ENCODE data around the gene FOXP1.

Gene FOXP1

DNA sequence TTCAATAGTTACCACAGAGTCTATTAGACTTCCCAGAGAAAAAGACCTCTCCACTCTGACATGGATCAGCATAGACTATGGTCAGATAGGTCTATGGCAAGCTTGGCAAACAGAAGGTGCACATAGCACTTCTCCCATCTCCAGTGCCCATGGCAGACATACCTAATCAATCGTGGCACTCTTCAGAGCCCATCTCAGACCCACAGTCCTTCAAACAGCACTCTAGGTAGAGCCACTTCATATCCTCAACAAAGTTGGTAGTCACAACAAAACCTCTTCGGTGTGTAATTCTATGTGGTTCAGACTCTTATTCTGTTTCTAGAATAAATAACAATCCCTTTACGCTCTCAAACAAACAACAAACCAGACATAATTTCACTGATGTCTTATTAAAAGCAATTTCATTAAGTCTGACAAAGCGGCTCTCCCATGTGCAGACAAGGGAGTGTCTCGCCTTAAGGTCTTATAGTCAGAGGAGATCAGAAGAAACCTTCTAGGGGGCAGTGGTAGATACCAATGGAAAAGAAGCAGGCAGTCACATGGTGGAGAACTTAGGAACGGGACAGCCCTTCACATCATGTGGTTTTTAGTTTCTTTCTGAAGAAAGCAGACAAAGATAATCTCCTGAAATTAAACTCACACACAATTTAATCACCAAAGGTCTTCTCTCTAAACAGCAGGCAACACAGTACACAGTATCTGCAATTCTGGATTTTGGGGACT lies 483.4 kb downstream of the FOXP1 start:
- H3K9me3 ChIP-seq = no peaks in the 10 kb centered on the region
- no peaks in the 10 kb centered on the region for H3K36me3 ChIP-seq
- TF ChIP-seq, protein P1, sequence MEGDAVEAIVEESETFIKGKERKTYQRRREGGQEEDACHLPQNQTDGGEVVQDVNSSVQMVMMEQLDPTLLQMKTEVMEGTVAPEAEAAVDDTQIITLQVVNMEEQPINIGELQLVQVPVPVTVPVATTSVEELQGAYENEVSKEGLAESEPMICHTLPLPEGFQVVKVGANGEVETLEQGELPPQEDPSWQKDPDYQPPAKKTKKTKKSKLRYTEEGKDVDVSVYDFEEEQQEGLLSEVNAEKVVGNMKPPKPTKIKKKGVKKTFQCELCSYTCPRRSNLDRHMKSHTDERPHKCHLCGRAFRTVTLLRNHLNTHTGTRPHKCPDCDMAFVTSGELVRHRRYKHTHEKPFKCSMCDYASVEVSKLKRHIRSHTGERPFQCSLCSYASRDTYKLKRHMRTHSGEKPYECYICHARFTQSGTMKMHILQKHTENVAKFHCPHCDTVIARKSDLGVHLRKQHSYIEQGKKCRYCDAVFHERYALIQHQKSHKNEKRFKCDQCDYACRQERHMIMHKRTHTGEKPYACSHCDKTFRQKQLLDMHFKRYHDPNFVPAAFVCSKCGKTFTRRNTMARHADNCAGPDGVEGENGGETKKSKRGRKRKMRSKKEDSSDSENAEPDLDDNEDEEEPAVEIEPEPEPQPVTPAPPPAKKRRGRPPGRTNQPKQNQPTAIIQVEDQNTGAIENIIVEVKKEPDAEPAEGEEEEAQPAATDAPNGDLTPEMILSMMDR (IDR thresholded peaks at IDR 0.05; ENCODE audit: low read depth, low read length) = no peak
- DNase-seq = no peak
- H3K4me3 ChIP-seq (ENCODE audit: low read depth, low read length) = no peak overlapping the region
- H3K4me1 ChIP-seq = peaks cover 18% of the 10 kb centered on the region
- no peaks in the 10 kb centered on the region for H3K27me3 ChIP-seq

DNA sequence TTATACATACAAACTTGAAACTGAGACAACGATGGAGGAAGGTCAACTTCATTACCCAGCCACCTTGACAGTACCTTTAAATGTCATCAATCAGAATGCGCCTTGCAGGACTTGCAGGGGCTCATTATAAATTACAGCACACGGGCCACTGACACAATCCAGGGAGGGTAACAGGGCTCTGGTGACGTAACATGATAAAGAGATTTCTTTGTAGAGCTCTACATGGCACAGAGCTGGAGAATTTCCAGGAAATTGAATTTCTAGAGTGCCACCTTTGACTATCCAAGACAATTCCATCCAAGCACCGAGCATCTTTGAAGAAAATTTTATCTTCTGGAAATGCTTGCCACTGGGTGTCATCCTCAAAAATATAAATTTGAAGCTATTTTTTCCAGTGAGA lies 486.0 kb downstream of the FOXP1 start:
- H3K36me3 ChIP-seq = no peaks in the 10 kb centered on the region
- TF ChIP-seq, protein P1 (IDR thresholded peaks at IDR 0.05; ENCODE audit: low read depth, low read length) = no peak
- no peaks in the 10 kb centered on the region for H3K9me3 ChIP-seq
- no peak overlapping the region for H3K4me3 ChIP-seq (ENCODE audit: low read depth, low read length)
- peaks cover 18% of the 10 kb centered on the region for H3K4me1 ChIP-seq
- H3K27me3 ChIP-seq = no peaks in the 10 kb centered on the region
- DNase-seq = peak; percentile 53

GRCh38 chr3:71095511-71096291 lies 487.8 kb downstream of the FOXP1 start:
- no peak for DNase-seq
- Histone ChIP-seq H3K36me3 (no peaks in the 10 kb centered on the region), H3K4me1 (peaks cover 18% of the 10 kb centered on the region), H3K4me3 (ENCODE audit: low read depth, low read length) (no peak overlapping the region), H3K9me3 (no peaks in the 10 kb centered on the region), H3K27me3 (no peaks in the 10 kb centered on the region)
- TF ChIP-seq, protein P1 (IDR thresholded peaks at IDR 0.05; ENCODE audit: low read depth, low read length) = no peak

DNA sequence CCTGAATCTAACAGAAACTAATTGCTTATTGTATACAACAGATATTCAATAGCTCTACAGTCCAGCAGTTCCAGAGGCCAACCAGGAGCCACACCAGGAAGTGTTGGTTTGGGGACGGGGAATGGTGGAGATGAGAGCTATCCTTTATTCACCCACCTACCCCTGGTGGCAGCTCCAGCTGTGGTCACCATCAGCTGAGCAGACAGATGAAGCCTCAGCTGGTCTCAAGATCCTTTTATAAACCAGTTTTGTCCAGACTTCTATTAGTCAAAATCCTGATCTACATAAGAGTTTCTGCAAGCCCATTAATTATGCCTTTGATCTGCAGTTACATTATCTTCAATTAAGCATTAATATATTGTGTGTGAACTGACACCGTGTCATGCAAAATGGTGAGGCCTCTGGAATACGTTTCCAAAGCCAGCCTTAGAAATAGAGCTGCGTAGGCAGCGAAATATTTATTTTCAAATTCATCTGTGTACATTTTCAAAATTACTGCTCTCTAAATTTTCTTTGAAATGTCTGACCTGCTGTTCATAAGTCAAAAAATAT lies 488.8 kb downstream of the FOXP1 start:
- TF ChIP-seq, protein P1 (IDR thresholded peaks at IDR 0.05; ENCODE audit: low read depth, low read length) = no peak
- Histone ChIP-seq H3K36me3 (no peaks in the 10 kb centered on the region; the same call in 1 of the 2 replicates), H3K4me3 (ENCODE audit: low read depth, low read length) (no peak overlapping the region), H3K27me3 (no peaks in the 10 kb centered on the region), H3K9me3 (no peaks in the 10 kb centered on the region), H3K4me1 (peaks cover 18% of the 10 kb centered on the region)
- no peak for DNase-seq

DNA sequence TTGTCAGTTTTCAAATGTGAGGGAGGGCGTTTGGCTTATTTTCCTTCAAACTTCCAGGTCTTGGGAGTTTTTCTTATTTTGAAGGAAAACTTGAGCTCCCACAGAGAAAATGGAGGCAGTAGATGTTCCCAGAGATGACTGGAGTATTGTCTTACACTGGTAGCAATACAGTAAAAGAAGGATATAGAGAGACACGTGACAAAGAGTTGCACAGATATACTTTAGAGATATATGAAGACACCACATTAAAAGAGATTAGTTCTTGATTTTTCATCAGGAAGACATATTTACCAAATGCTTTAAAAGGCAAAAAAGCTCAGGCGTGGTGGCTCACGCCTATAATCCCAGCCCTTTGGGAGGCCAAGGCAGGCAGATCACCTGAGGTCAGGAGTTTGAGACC lies 490.9 kb downstream of the FOXP1 start:
- Histone ChIP-seq H3K4me3 (ENCODE audit: low read depth, low read length) (no peak overlapping the region), H3K27me3 (no peaks in the 10 kb centered on the region), H3K36me3 (no peaks in the 10 kb centered on the region; the same call in 1 of the 2 replicates), H3K4me1 (peaks cover 10% of the 10 kb centered on the region), H3K9me3 (no peaks in the 10 kb centered on the region)
- no peak for DNase-seq
- TF ChIP-seq, protein P1 (IDR thresholded peaks at IDR 0.05; ENCODE audit: low read depth, low read length) = no peak

Measured in BE2C (cell line).